Type B pancreatic cell (in vitro differentiated cells): ENCODE results near the gene MFSD6. TPM values are rescaled to one million over a fixed set of nuclear protein-coding genes. Genes with fewer than 3 reads are reported as not detected.

Experiments
- DNase-seq: peaks from one replicate; pipeline ENCODE4 v3.0.0; 2021; ENCODE audit warnings: mixed read lengths; ENCODE audit not compliant: unreplicated experiment; ENCODE audit errors: extremely low spot score
- H3K27ac Mint-ChIP-seq: 2 replicates; pipeline ENCODE4 v1.8.0; 2021; ENCODE audit warnings: mild to moderate bottlenecking, mixed read lengths
- H3K27me3 Mint-ChIP-seq: 2 replicates; pipeline ENCODE4 v1.8.0; 2021; ENCODE audit warnings: mixed read lengths
- H3K36me3 Mint-ChIP-seq: 2 replicates; pipeline ENCODE4 v1.8.0; 2021; ENCODE audit warnings: mixed read lengths
- H3K4me1 Mint-ChIP-seq: one replicate; pipeline ENCODE4 v1.8.0; 2021; ENCODE audit warnings: mixed read lengths; ENCODE audit not compliant: unreplicated experiment
- H3K4me3 Mint-ChIP-seq: 2 replicates; pipeline ENCODE4 v1.8.0; 2021; ENCODE audit warnings: mild to moderate bottlenecking, mixed read lengths
- H3K9me3 Mint-ChIP-seq: 2 replicates; pipeline ENCODE4 v1.8.0; 2021; ENCODE audit warnings: mixed read lengths
- CTCF ChIP-seq: fragments of 200-600 bp; sonication (generic); conservative IDR thresholded peaks from 2 replicates; pipeline ENCODE4 v1.5.0; 2021; ENCODE audit warnings: antibody characterized with exemption, mild to moderate bottlenecking
- total RNA-seq: library from RNA; stranded (reverse); gene quantifications from 2 replicates; pipeline ENCODE4 v1.2.1, GENCODE V29; 2021; ENCODE audit warnings: low replicate concordance

MFSD6 gene
- total RNA-seq, 1 donor from 2014 or later = 15.2 TPM

- no peak for DNase-seq
- Mint-ChIP-seq H3K4me1 (peaks cover 10% of the 10 kb centered on the region), H3K36me3 (peaks cover 4% of the 10 kb centered on the region), H3K4me3 (no peak overlapping the region), H3K9me3 (no peaks in the 10 kb centered on the region), H3K27ac (no peak overlapping the region), H3K27me3 (no peaks in the 10 kb centered on the region)
- TF ChIP-seq CTCF = no peak
Measured at GRCh38 chr2:190362894-190363293, 45.3 kb upstream of the MFSD6 start.

GRCh38 chr2:190365499-190366204, 42.5 kb upstream of the MFSD6 start:
- Mint-ChIP-seq H3K36me3 (peaks cover 10% of the 10 kb centered on the region), H3K27me3 (no peaks in the 10 kb centered on the region), H3K4me3 (no peak overlapping the region), H3K4me1 (no peaks in the 10 kb centered on the region), H3K27ac (no peak overlapping the region), H3K9me3 (no peaks in the 10 kb centered on the region)
- no peak for DNase-seq
- no peak for TF ChIP-seq CTCF

- Mint-ChIP-seq H3K4me3 (no peak overlapping the region), H3K27me3 (no peaks in the 10 kb centered on the region), H3K36me3 (peaks cover 14% of the 10 kb centered on the region), H3K4me1 (no peaks in the 10 kb centered on the region), H3K9me3 (no peaks in the 10 kb centered on the region), H3K27ac (no peak overlapping the region)
- no peak for DNase-seq
- TF ChIP-seq CTCF = no peak
Measured at GRCh38 chr2:190366248-190366753, 41.9 kb upstream of the MFSD6 start.

GRCh38 chr2:190367091-190367490, 41.1 kb upstream of the MFSD6 start:
- DNase-seq = no peak
- Mint-ChIP-seq H3K27me3 (no peaks in the 10 kb centered on the region), H3K4me3 (no peak overlapping the region), H3K27ac (no peak overlapping the region), H3K9me3 (no peaks in the 10 kb centered on the region), H3K36me3 (peaks cover 14% of the 10 kb centered on the region), H3K4me1 (no peaks in the 10 kb centered on the region)
- no peak for TF ChIP-seq CTCF

- Mint-ChIP-seq H3K27ac (no peak overlapping the region), H3K36me3 (peaks cover 14% of the 10 kb centered on the region), H3K9me3 (no peaks in the 10 kb centered on the region), H3K4me1 (peaks cover 6% of the 10 kb centered on the region), H3K27me3 (no peaks in the 10 kb centered on the region), H3K4me3 (no peak overlapping the region)
- DNase-seq = no peak
- no peak for TF ChIP-seq CTCF
Measured at GRCh38 chr2:190369635-190370034, 38.5 kb upstream of the MFSD6 start.
